Hepatocyte (in vitro differentiated cells): ENCODE results near the gene WHAMM. TPM values are rescaled to one million over a fixed set of nuclear protein-coding genes. Genes with fewer than 3 reads are reported as not detected.

Experiments
- DNase-seq: peaks from one replicate; pipeline ENCODE4 v3.0.0-alpha.2; 2016; ENCODE audit warnings: low spot score
- H2AFZ ChIP-seq: fragments of 200-600 bp; sonication (generic); 2 replicates; pipeline ENCODE4 v1.6.0; 2016; ENCODE audit warnings: antibody characterized with exemption, mild to moderate bottlenecking
- H3K27ac ChIP-seq: fragments of 200-600 bp; sonication (generic); 2 replicates; pipeline ENCODE4 v1.5.1; 2016; ENCODE audit warnings: mild to moderate bottlenecking
- H3K27me3 ChIP-seq: fragments of 200-600 bp; sonication (generic); 2 replicates; pipeline ENCODE4 v1.6.1; 2016
- H3K36me3 ChIP-seq: fragments of 200-600 bp; sonication (generic); replicated peaks from 2 replicates; pipeline ENCODE4 v1.5.1; 2016; ENCODE audit warnings: low read depth; ENCODE audit not compliant: insufficient read depth
- H3K4me1 ChIP-seq: fragments of 200-600 bp; sonication (generic); 2 replicates; pipeline ENCODE4 v1.5.1; 2016; ENCODE audit warnings: mild to moderate bottlenecking, moderate library complexity; ENCODE audit not compliant: insufficient read depth
- H3K4me2 ChIP-seq: fragments of 200-600 bp; sonication (generic); 2 replicates; pipeline ENCODE4 v1.6.0; 2016
- H3K4me3 ChIP-seq: fragments of 200-600 bp; sonication (generic); 2 replicates; pipeline ENCODE4 v1.5.1; 2016; ENCODE audit warnings: mild to moderate bottlenecking
- H3K79me2 ChIP-seq: fragments of 200-600 bp; sonication (generic); 2 replicates; pipeline ENCODE4 v1.6.0; 2017; ENCODE audit warnings: mild to moderate bottlenecking
- H3K9me2 ChIP-seq: fragments of 200-600 bp; sonication (generic); replicated peaks from 2 replicates; pipeline ENCODE4 v1.6.0; 2017; ENCODE audit warnings: mild to moderate bottlenecking; ENCODE audit not compliant: insufficient read depth
- H3K9me3 ChIP-seq: fragments of 200-600 bp; sonication (generic); 2 replicates; pipeline ENCODE4 v1.5.1; 2016; ENCODE audit warnings: low read depth, mild to moderate bottlenecking
- H4K20me1 ChIP-seq: fragments of 200-600 bp; sonication (generic); 2 replicates; pipeline ENCODE4 v1.6.0; 2016; ENCODE audit warnings: mild to moderate bottlenecking; ENCODE audit not compliant: insufficient read depth, poor library complexity, severe bottlenecking
- CTCF ChIP-seq: fragments of 200-600 bp; sonication (generic); IDR thresholded peaks from 2 replicates; pipeline ENCODE4 v1.5.1; 2016; ENCODE audit warnings: antibody characterized with exemption, mild to moderate bottlenecking; ENCODE audit not compliant: poor library complexity
- EZH2 ChIP-seq: fragments of 200-600 bp; sonication (generic); IDR thresholded peaks from 2 replicates; pipeline ENCODE4 v1.6.1; 2016; ENCODE audit warnings: antibody characterized with exemption, mild to moderate bottlenecking, borderline replicate concordance
- EZH2phosphoT487 ChIP-seq: fragments of 200-600 bp; sonication (generic); IDR thresholded peaks from one replicate; pipeline ENCODE4 v1.6.1; 2018; ENCODE audit warnings: antibody characterized with exemption, mild to moderate bottlenecking, low read depth, moderate library complexity; ENCODE audit not compliant: unreplicated experiment, severe bottlenecking
- WGBS: methylation state at CpG from one replicate; pipeline ENCODE4 v1.1.6; 2016; ENCODE audit warnings: low lambda C conversion rate; ENCODE audit errors: missing lambda C conversion rate; 5-methylcytosine and 5-hydroxymethylcytosine counted together
- polyA plus RNA-seq: library from polyadenylated mRNA; unstranded; fragments of >200 nt; fragmentation: Nextera tagmentation; extraction: Ambion mirVana; gene quantifications from 2 replicates; pipeline ENCODE4 v1.2.1, GENCODE V29; 2016
- total RNA-seq: library from RNA; depleted of rRNA; stranded (reverse); fragments of >200 nt; gene quantifications from 2 replicates; pipeline ENCODE4 v1.2.3, GENCODE V29; 2014

The WHAMM gene
- total and polyA plus RNA-seq, 2 experiments from 2014 or later, result 5.3 to 8.0 TPM

GRCh38 chr15:82875411-82876003 lies 66.1 kb downstream of the WHAMM start:
- Histone ChIP-seq H4K20me1 (no peaks in the 10 kb centered on the region), H3K79me2 (no peaks in the 10 kb centered on the region), H3K4me1 (no peaks in the 10 kb centered on the region), H3K9me3 (no peaks in the 10 kb centered on the region), H2AFZ (no peak overlapping the region), H3K9me2 (no peaks in the 10 kb centered on the region), H3K4me2 (no peak overlapping the region), H3K4me3 (no peak overlapping the region), H3K36me3 (no peaks in the 10 kb centered on the region), H3K27me3 (no peaks in the 10 kb centered on the region), H3K27ac (no peak overlapping the region)
- TF ChIP-seq CTCF, result no peak
- TF ChIP-seq EZH2phosphoT487, result no peak
- TF ChIP-seq EZH2, result no peak
- no peak for DNase-seq
- WGBS, result 90% methylated on average over 7 of the region's 7 CpGs

GRCh38 chr15:82877825-82878224 lies 68.4 kb downstream of the WHAMM start:
- Histone ChIP-seq H3K36me3 (no peaks in the 10 kb centered on the region), H2AFZ (no peak overlapping the region), H3K4me3 (no peak overlapping the region), H3K27ac (no peak overlapping the region), H3K9me2 (no peaks in the 10 kb centered on the region), H4K20me1 (no peaks in the 10 kb centered on the region), H3K4me2 (no peak overlapping the region), H3K4me1 (no peaks in the 10 kb centered on the region), H3K9me3 (no peaks in the 10 kb centered on the region), H3K27me3 (no peaks in the 10 kb centered on the region), H3K79me2 (no peaks in the 10 kb centered on the region)
- 79% methylated on average over 2 of the region's 2 CpGs for WGBS
- TF ChIP-seq EZH2phosphoT487 (no peak), EZH2 (no peak), CTCF (no peak)
- no peak for DNase-seq

DNA sequence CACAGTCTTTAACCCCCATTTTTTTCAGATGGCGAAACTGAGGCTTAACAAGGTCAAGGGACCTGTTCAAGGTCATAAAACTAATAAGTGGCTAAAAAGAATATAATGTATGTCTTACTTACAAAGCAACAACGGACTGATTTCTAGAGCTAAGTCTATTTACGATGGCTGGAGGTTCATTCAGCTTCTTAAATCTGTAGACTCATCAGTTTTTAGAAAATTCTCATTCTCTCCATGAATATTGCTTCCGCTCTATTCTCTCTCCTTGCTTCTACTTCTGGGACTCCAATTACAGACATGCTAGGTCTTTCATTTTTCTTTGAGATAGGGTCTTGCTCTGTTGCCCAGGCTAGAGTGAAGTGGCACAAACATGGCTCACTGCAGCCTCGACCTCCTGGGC lies 68.9 kb downstream of the WHAMM start:
- H3K4me3 ChIP-seq, result no peak overlapping the region
- H3K4me2 ChIP-seq, result no peak overlapping the region
- H3K9me3 ChIP-seq, result no peaks in the 10 kb centered on the region
- H2AFZ ChIP-seq, result no peak overlapping the region
- no peaks in the 10 kb centered on the region for H3K27me3 ChIP-seq
- no peaks in the 10 kb centered on the region for H3K9me2 ChIP-seq
- H3K4me1 ChIP-seq, result no peaks in the 10 kb centered on the region
- H3K79me2 ChIP-seq, result no peaks in the 10 kb centered on the region
- H3K36me3 ChIP-seq, result no peaks in the 10 kb centered on the region
- no peak for DNase-seq
- H4K20me1 ChIP-seq, result no peaks in the 10 kb centered on the region
- H3K27ac ChIP-seq, result no peak overlapping the region
- whole genome bisulfite sequencing, result 97% methylated on average over 5 of the region's 5 CpGs
- TF ChIP-seq EZH2 (no peak), EZH2phosphoT487 (no peak), CTCF (no peak)
